Activated T-cell treated with anti-CD3 and anti-CD28 coated beads, Interleukin-2, amount 50 U/mL, for 1 hour (primary cell): ENCODE data around the gene MYO7A.

Experiments
- DNase-seq: peaks from one replicate; pipeline ENCODE4 v3.0.0-alpha.2; 2020

MYO7A gene

GRCh38 chr11:77171254-77171653 lies 43.2 kb downstream of the MYO7A start:
- no peak for DNase-seq

GRCh38 chr11:77171885-77172665 lies 44.0 kb downstream of the MYO7A start:
- no peak for DNase-seq

GRCh38 chr11:77172666-77172982 lies 44.6 kb downstream of the MYO7A start:
- DNase-seq = no peak

DNA sequence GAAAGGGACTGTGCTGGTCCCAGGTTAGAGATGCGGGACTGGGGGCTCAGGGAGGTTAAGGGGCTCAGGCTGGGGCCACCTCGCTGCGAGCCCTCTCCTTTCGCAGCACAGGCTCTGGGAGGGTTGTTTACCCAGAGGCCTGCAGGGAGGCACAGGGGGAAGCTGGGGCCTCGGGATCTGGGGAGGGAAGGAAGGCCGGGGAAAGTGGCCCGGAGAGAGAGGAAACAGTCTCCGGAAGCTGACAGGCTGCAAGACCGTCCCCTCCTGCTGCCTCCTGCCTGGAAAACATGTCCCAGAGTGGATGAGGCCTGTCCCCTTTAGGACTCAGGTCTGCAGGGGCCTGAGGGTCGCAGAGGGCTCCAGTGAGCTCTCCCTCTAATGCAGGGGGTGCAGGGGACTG lies 45.4 kb downstream of the MYO7A start:
- no peak for DNase-seq

GRCh38 chr11:77174559-77174958 lies 46.5 kb downstream of the MYO7A start:
- DNase-seq = no peak

GRCh38 chr11:77175021-77175842 lies 47.2 kb downstream of the MYO7A start:
- no peak for DNase-seq

- no peak for DNase-seq
Measured at GRCh38 chr11:77175869-77176539, 48.0 kb downstream of the MYO7A start.

DNA sequence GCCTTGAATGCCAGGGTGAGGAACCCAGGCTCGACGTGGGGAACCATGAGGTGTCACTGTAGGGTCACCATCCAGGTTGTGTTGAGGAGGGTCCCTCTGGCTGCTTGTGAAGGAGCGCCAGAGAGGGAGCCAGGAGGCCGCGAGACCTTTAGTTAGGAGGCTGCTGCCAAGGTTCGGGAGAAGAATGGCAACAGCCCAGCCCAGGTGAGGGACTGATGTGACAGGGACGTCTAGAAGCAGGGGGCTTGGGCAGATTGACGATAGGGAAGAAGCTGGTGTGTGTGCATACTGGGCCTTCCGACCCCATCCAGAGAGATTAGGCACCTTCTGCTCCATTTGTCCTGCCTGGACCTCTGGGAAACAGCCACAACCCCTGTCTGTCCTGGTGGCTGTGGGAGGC lies 49.0 kb downstream of the MYO7A start:
- DNase-seq = no peak

- DNase-seq = no peak
Measured at GRCh38 chr11:77178150-77178549, 50.1 kb downstream of the MYO7A start.

- DNase-seq = no peak
Measured at GRCh38 chr11:77179048-77179447, 51.0 kb downstream of the MYO7A start.

DNA sequence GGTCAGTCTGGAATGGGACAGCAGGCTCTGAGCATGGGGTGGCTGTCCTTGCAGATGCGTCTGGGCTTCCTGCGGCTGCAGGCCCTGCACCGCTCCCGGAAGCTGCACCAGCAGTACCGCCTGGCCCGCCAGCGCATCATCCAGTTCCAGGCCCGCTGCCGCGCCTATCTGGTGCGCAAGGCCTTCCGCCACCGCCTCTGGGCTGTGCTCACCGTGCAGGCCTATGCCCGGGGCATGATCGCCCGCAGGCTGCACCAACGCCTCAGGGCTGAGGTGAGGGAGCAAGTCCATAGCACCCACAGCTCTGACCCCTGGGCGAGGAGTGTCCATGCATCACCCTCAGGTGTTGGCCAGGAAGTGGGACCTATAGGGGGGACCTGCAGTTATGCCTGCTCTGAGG lies 51.6 kb downstream of the MYO7A start:
- DNase-seq = no peak

GRCh38 chr11:77180346-77180745 lies 52.3 kb downstream of the MYO7A start:
- DNase-seq = no peak

DNA sequence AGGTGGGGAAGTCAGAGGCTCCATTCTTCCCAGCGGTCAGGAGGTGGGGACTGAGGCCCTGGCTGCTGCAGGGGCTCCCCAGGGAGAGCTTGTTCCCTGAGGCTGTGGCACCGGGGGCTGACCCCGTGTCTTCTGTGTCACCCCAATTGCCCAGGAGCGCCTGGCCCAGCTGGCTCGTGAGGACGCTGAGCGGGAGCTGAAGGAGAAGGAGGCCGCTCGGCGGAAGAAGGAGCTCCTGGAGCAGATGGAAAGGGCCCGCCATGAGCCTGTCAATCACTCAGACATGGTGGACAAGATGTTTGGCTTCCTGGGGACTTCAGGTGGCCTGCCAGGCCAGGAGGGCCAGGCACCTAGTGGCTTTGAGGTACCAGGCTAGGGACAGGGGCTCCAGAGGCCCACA lies 53.2 kb downstream of the MYO7A start:
- no peak for DNase-seq

DNA sequence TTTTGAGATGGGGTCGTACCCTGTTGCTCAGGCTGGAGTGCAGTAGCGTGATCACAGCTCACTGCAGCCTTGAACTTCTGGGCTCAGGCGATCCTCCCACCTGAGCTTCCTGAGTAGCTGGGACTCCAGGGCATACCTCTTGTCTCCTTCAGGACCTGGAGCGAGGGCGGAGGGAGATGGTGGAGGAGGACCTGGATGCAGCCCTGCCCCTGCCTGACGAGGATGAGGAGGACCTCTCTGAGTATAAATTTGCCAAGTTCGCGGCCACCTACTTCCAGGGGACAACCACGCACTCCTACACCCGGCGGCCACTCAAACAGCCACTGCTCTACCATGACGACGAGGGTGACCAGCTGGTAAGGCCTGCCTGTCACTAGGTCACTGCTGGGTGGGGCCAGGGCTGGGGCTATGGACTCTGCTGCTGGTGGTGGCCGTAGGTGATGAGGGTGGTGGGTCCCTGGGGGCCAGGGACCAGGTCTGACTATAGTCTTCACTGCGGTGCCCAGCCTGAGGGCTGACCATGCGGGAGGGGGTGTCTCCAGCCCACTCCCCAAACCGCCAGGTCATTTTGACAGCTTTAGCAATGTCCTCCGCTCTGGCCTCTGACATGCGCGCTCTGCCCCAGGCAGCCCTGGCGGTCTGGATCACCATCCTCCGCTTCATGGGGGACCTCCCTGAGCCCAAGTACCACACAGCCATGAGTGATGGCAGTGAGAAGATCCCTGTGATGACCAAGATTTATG lies 53.9 kb downstream of the MYO7A start:
- DNase-seq = no peak

DNA sequence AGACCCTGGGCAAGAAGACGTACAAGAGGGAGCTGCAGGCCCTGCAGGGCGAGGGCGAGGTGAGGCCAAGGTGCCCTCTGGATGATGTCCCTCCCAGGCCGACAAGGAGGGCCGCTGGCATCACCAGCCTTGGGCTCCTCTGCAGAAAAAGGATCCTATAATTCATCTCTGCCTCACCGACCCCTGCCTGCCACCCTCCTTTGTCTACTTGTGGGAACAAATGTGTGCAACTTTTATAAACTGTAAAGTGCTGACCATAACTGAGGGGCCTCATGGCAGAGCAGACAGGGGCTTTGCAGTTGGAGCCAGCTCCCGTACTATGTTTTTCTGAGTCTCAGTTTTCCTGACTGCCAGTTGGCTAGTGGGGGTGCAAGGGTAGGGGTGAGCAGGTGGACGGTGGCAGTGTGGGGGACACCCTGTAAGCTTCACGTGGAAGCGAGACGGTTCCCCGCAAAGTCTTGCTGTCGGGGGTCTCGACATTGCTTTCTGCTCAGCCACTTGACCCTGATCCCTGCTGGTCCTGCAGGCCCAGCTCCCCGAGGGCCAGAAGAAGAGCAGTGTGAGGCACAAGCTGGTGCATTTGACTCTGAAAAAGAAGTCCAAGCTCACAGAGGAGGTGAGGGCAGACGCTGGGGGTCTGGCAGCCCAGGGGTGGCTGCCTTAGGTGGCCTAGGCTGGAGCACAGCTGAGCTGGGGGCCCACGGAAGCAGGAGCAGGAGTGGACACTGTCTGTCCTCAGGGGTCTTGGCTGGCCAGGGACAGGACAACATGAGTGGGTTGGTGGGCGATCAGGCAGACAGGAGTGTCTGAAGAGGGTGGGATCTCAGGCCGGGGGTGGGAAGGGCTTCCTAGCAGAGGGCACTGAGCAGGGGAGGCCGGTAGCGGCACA lies 54.7 kb downstream of the MYO7A start:
- no peak for DNase-seq

DNA sequence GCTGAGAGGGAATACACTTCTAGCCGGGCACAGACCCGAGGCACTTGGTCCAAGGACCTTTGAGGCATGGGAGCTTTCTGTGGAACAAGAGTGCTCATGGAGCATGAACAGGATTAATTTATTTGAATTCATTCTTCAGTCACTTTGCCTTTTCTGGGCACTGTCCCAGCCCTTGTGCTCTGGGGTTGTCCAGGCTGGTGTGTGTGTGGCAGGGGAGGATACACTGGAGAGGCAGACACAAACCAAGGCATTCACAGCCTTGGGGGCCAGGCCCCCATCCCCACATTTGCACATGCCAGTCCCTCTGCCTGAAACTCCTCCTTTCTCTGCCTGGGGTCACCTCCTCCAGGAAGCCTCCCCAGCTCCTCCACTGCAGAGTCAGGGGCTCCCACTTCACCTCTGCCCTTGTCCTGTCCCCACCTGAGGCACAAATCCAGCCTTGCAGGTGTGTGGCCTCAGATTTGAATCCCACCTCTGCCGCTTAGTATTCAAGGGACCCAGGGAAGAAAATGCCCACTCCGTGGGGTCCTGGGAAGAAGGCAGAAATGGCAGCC lies 55.5 kb downstream of the MYO7A start:
- no peak for DNase-seq

DNA sequence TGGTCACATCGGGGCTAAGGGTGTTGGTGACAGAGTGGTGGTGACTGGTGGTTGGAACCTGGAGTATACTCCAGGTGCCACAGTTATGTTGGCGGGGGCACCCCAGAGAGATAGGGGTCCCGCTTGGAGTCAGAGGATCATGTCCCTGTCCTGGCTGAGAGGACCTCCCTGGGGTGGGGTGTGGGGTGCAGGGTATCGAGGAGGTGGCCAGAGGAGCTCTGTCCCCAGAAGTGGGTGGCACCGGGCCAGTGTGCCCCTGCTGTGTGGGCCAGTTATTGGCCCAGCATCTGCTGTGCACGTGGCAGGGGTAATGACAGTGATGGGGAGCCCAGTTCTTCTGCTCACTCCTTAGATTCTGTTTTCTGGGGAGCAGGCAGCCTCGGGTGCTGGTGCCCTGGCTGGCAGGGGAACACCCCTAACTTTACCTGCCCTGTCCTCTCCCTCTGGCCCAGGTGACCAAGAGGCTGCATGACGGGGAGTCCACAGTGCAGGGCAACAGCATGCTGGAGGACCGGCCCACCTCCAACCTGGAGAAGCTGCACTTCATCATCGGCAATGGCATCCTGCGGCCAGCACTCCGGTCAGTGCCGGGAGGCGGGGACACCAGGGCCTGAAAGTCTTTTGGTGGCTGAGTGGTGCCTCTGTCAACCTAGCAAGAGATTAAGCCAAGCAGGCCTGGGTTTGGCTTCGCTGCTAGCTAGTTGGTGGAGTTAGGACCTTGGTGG lies 56.3 kb downstream of the MYO7A start:
- no peak for DNase-seq

DNA sequence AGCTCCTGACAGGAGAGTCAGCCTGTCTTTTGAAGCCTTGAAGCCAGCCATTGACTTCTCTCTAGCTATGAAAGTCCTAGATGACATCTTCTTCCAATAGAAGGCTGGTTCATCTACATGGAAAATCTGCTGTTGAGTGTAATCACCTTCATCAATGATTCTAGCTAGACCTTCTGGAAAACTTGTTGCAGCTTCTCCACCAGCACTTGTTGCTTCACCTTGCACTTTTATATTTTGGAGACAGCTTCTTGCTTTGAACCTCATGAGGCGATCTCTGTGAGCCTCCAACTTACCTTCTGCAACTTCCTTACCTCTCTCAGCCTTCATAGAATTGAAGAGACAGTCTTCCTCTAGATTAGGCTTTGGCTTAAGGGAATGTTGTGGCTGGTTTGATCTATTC lies 58.3 kb downstream of the MYO7A start:
- DNase-seq = no peak

- no peak for DNase-seq
Measured at GRCh38 chr11:77187111-77187750, 59.2 kb downstream of the MYO7A start.

GRCh38 chr11:77187776-77188632 lies 60.0 kb downstream of the MYO7A start:
- DNase-seq = peak; percentile 66
